Rectal smooth muscle tissue (tissue), 1 donor: ENCODE data around the gene PLK3.
"Not testable (repeated sequence)": the region's sequence is repeated elsewhere in the genome, so short reads cannot be mapped to it uniquely, and the experiment has no call there.

ENCODE experiments used
- H3K27ac ChIP-seq: one replicate; pipeline ENCODE4 v1.7.0; 2013; ENCODE audit warnings: low read depth, low read length, inconsistent platforms
- H3K27me3 ChIP-seq: one replicate; pipeline ENCODE4 v1.7.0; 2013; ENCODE audit warnings: low read length; ENCODE audit not compliant: control insufficient read depth, insufficient read depth
- H3K36me3 ChIP-seq: one replicate; pipeline ENCODE4 v1.7.0; 2013; ENCODE audit warnings: low read length; ENCODE audit not compliant: control insufficient read depth, insufficient read depth
- H3K4me1 ChIP-seq: one replicate; pipeline ENCODE4 v1.7.0; 2013; ENCODE audit warnings: low read length; ENCODE audit not compliant: control insufficient read depth, insufficient read depth
- H3K4me3 ChIP-seq: one replicate; pipeline ENCODE4 v1.7.0; 2013; ENCODE audit warnings: low read length
- H3K9ac ChIP-seq: one replicate; pipeline ENCODE4 v1.7.0; 2013; ENCODE audit warnings: low read length

PLK3 gene

GRCh38 chr1:44829506-44830384 is 29.6 kb downstream of the PLK3 start:
- no peaks in the 10 kb centered on the region for H3K4me1 ChIP-seq

DNA sequence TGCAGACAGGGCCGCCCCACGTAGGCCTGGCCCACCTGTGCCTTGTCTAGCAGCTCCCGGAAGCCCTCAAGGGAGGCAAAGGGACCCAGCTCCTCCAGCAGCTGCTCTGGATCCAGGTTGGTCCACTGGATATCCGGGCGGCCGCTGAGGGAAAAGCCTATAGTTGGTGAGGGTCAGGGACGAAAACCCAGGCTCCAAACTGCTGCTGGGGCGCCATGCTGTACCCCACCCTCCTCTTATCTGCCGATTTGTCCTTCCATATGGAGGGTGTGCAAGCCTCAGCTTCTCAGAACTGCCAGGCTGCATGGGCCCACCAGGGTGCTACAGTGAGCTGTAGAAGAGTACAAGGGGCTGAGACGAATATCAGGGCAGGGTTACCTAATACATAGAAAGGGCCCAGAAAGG is 30.7 kb downstream of the PLK3 start:
- no peaks in the 10 kb centered on the region for H3K4me1 ChIP-seq
- H3K36me3 ChIP-seq = no peaks in the 10 kb centered on the region
- no peak overlapping the region for H3K9ac ChIP-seq
- H3K27me3 ChIP-seq = no peaks in the 10 kb centered on the region
- no peak overlapping the region for H3K4me3 ChIP-seq
- H3K27ac ChIP-seq = no peak overlapping the region

More at GRCh38 chr1:44829506-44830384, 29.6 kb downstream of the PLK3 start:
- H3K9ac ChIP-seq = no peak overlapping the region
- no peaks in the 10 kb centered on the region for H3K36me3 ChIP-seq
- H3K4me3 ChIP-seq = no peak overlapping the region
- H3K27me3 ChIP-seq = no peaks in the 10 kb centered on the region
- no peak overlapping the region for H3K27ac ChIP-seq

- no peak overlapping the region for H3K27ac ChIP-seq
- no peaks in the 10 kb centered on the region for H3K4me1 ChIP-seq
- no peak overlapping the region for H3K9ac ChIP-seq
- no peaks in the 10 kb centered on the region for H3K36me3 ChIP-seq
- H3K27me3 ChIP-seq = no peaks in the 10 kb centered on the region
- no peak overlapping the region for H3K4me3 ChIP-seq
Measured at GRCh38 chr1:44831516-44831915, 31.3 kb downstream of the PLK3 start.

DNA sequence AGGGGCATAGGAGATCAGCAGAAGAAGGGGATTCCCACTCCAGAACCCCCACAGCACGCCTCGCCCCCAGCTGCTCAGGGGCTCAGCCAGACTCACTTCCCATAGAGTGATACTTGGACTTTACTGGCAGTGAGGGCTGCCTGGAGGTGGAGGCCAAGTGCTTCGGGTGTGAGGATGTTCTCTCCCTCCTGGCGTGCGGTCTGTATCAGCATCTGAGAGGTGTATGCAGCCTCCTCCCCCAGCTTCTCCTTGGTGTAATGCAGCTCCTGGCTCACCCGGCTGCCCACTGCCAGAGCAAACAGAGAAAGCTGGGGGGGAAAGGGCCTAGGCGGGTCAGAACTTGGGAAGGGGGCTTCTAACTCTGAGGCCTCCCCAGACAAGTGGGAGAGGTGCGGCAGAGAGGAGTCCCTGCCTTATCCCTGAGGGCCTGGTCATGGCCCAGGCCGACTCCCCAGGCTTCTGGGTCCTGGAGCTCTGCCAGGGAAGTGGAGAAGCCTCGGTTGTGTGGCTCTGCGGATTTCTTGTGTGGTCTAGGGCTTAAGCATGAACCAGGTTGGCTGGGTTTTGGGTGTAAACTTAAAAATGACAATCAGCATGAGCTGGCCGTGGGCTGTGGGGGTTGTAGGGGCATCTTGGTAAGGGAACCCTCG is 32.0 kb downstream of the PLK3 start:
- Histone ChIP-seq H3K27me3 (no peaks in the 10 kb centered on the region), H3K4me1 (no peaks in the 10 kb centered on the region), H3K4me3 (no peak overlapping the region), H3K36me3 (no peaks in the 10 kb centered on the region), H3K27ac (no peak overlapping the region), H3K9ac (no peak overlapping the region)

DNA sequence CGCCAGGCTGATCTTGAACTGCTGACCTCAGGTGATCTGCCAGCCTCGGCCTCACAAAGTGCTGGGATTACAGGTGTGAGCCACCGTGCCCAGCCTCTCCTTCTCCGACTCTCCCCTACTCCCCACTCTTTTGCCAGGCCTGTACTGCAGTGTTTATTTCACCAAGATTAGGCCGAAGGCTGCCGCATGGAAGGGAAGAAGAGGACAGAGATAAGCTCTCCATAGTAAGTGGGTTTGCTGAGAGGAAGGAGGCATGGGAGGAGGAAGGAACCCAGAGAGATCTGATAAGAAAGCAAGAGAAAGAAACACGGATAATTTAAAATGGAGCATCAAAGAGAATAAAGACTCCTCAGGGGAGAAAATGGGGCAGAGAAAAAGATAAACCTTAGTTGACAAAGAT is 34.2 kb downstream of the PLK3 start:
- H3K27me3 ChIP-seq = no peaks in the 10 kb centered on the region
- no peak overlapping the region for H3K9ac ChIP-seq
- H3K4me3 ChIP-seq = no peak overlapping the region
- H3K4me1 ChIP-seq = no peaks in the 10 kb centered on the region
- no peaks in the 10 kb centered on the region for H3K36me3 ChIP-seq
- H3K27ac ChIP-seq = no peak overlapping the region

- H3K36me3 ChIP-seq = no peaks in the 10 kb centered on the region
- no peak overlapping the region for H3K27ac ChIP-seq
- H3K4me3 ChIP-seq = no peak overlapping the region
- H3K9ac ChIP-seq = no peak overlapping the region
- H3K4me1 ChIP-seq = no peaks in the 10 kb centered on the region
- no peaks in the 10 kb centered on the region for H3K27me3 ChIP-seq
Measured at GRCh38 chr1:44835738-44836675, 35.8 kb downstream of the PLK3 start.

GRCh38 chr1:44838294-44838693 is 38.1 kb downstream of the PLK3 start:
- H3K27me3 ChIP-seq, H3K4me3 ChIP-seq, H3K27ac ChIP-seq, H3K36me3 ChIP-seq, H3K4me1 ChIP-seq, H3K9ac ChIP-seq: not testable (repeated sequence)

GRCh38 chr1:44839576-44839975 is 39.4 kb downstream of the PLK3 start:
- no peaks in the 10 kb centered on the region for H3K36me3 ChIP-seq
- H3K4me3 ChIP-seq = no peak overlapping the region
- H3K27me3 ChIP-seq = no peaks in the 10 kb centered on the region
- no peaks in the 10 kb centered on the region for H3K4me1 ChIP-seq
- H3K9ac ChIP-seq = no peak overlapping the region
- H3K27ac ChIP-seq = no peak overlapping the region

DNA sequence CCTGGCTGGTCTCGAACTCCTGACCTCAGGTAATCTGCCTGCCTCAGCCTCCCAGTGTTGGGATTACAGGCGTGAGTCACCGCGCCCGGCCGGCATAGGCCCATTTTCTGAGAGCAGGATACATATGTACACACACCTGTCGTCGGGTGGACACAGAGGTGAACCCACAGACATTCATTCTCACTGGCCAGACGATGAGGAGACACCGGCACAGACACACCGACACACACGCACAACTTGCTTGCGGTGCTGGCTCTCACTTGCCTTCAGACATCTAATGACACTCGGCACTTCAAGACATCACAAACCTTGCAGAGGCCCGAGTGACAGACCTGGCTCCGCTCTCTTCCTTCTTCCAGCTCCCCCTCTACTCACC is 42.3 kb downstream of the PLK3 start:
- Histone ChIP-seq H3K9ac (no peak overlapping the region), H3K27ac (no peak overlapping the region), H3K4me3 (peak overlapping the region; percentile 55), H3K36me3 (no peaks in the 10 kb centered on the region), H3K27me3 (no peaks in the 10 kb centered on the region), H3K4me1 (no peaks in the 10 kb centered on the region)

GRCh38 chr1:44842862-44843655 is 42.9 kb downstream of the PLK3 start, which contains the start of gene PTCH2:
TSS of gene PTCH2 (minus strand) at chr1:44843253. CDS start at chr1:44842932, 321 bp downstream.
- H3K27me3 ChIP-seq = no peaks in the 10 kb centered on the region
- H3K9ac ChIP-seq = no peak within 1 kb of the TSS
- no peak within 1 kb of the TSS for H3K27ac ChIP-seq
- no peaks in the 10 kb centered on the region for H3K4me1 ChIP-seq
- H3K4me3 ChIP-seq = peak within 1 kb of the TSS; percentile 55
- H3K36me3 ChIP-seq = no peaks in the 10 kb centered on the region

DNA sequence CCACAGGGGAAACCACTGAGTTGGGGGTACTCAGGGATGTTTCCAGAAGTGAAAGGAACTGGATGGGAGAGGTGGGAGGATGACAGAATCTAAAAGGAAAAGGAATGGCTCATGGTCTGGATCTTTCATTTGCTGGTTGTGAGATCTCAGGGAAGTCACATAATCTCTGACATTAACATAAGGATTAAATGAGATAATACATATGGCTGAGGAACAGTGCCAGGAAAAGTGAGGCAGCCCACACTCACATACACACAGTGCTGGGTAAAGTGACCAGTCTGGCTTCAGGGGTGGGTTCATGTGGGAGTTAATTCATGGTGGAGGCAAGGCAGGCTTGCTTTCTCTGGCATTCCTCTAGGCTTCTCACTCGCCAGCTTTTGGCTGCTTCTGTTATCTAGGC is 46.8 kb downstream of the PLK3 start:
- H3K27ac ChIP-seq = no peak overlapping the region
- no peaks in the 10 kb centered on the region for H3K27me3 ChIP-seq
- no peak overlapping the region for H3K4me3 ChIP-seq
- no peak overlapping the region for H3K9ac ChIP-seq
- H3K36me3 ChIP-seq = no peaks in the 10 kb centered on the region
- no peaks in the 10 kb centered on the region for H3K4me1 ChIP-seq
